Measurements from ENCODE around the gene COL1A2.

Gene COL1A2

DNA sequence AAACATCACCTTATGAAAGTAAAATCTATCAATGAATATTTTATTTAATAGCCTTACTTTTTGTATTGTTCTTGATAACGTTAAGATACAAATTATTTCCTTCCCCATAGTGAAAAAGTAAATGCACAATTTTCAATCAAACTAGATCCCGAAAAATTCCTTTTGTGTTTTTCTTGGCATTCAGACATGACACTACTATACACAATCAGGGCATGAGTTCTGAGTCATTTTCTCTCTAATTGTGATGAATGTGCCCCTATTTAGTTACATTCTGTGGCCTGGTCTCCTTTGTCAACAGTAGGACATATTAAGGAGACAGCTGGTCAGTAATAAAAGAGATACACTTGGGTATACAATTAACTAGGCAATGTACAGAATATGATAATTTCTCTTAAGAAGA is 19.8 kb downstream of the COL1A2 start:
- Histone ChIP-seq H3K4me3 (ENCODE audit: low read depth, low read length) (no peak overlapping the region), H3K36me3 (no peaks in the 10 kb centered on the region), H3K27me3 (no peaks in the 10 kb centered on the region), H3K4me1 (no peaks in the 10 kb centered on the region), H3K9me3 (no peaks in the 10 kb centered on the region)
- TF ChIP-seq, protein P1, sequence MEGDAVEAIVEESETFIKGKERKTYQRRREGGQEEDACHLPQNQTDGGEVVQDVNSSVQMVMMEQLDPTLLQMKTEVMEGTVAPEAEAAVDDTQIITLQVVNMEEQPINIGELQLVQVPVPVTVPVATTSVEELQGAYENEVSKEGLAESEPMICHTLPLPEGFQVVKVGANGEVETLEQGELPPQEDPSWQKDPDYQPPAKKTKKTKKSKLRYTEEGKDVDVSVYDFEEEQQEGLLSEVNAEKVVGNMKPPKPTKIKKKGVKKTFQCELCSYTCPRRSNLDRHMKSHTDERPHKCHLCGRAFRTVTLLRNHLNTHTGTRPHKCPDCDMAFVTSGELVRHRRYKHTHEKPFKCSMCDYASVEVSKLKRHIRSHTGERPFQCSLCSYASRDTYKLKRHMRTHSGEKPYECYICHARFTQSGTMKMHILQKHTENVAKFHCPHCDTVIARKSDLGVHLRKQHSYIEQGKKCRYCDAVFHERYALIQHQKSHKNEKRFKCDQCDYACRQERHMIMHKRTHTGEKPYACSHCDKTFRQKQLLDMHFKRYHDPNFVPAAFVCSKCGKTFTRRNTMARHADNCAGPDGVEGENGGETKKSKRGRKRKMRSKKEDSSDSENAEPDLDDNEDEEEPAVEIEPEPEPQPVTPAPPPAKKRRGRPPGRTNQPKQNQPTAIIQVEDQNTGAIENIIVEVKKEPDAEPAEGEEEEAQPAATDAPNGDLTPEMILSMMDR (IDR thresholded peaks at IDR 0.05; ENCODE audit: low read depth, low read length), result no peak
- no peak for DNase-seq

DNA sequence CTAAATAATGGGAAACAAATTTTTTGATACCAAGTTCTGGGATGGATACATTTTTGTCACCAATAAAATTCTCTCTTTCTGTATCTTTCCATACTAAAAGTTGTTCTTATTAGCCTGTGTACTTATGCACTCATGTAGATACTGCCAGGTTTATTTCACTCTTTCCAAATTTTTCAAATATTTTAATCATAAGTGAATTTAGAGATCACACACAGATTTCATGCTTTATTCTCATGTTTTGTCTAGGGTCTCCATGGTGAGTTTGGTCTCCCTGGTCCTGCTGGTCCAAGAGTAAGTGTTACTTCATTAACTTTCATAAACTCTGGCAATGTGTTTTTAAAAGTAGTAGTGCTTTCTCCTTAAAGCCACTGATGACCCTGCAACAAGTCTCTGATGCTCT is 20.3 kb downstream of the COL1A2 start:
- H3K36me3 ChIP-seq, result no peaks in the 10 kb centered on the region
- no peak overlapping the region for H3K4me3 ChIP-seq (ENCODE audit: low read depth, low read length)
- TF ChIP-seq, protein P1 (IDR thresholded peaks at IDR 0.05; ENCODE audit: low read depth, low read length), result no peak
- no peaks in the 10 kb centered on the region for H3K4me1 ChIP-seq
- H3K9me3 ChIP-seq, result no peaks in the 10 kb centered on the region
- no peaks in the 10 kb centered on the region for H3K27me3 ChIP-seq
- no peak for DNase-seq

DNA sequence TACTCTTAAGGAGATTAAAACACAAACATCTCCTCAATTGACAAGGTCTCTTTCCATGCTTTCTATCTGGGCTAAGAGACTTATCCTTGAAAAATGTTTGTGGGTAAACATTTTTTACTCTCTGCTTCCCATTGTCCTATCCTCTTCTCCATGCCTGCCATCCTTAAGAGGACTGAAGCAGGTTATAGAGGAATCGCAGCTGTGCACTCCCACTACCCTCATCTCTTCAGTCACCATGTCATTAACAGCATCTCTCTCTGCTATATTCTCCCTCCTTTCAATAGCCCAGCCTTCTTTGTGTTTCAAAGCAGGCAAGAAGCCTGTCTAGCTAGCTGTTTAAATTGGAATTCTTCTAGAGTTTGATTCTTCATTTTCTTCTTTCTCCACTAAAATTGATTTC is 22.6 kb downstream of the COL1A2 start:
- H3K4me3 ChIP-seq (ENCODE audit: low read depth, low read length), result no peak overlapping the region
- no peaks in the 10 kb centered on the region for H3K36me3 ChIP-seq
- no peaks in the 10 kb centered on the region for H3K9me3 ChIP-seq
- peaks cover 6% of the 10 kb centered on the region; the same call in 1 of the 2 replicates for H3K4me1 ChIP-seq
- DNase-seq, result no peak
- TF ChIP-seq, protein P1 (IDR thresholded peaks at IDR 0.05; ENCODE audit: low read depth, low read length), result no peak
- H3K27me3 ChIP-seq, result no peaks in the 10 kb centered on the region; the same call in 1 of the 2 replicates

DNA sequence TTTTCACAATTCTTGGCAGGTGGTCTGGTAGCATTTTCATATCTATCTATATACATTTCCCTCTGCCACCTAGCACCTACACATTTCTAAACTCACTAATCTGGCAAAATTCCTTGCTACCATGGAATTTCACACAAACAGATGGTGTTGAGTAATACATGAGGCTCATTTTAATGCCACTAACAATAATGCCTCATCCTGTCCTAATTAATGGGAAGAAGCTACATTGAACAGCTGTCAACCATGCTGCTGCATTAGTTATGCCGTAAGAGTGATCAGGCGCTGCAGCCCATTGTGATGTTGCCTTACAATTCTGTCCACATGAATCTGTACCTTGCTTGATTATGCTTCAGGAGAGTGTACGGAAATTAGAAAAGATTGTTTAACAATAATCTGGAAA is 23.2 kb downstream of the COL1A2 start:
- Histone ChIP-seq H3K4me3 (ENCODE audit: low read depth, low read length) (no peak overlapping the region), H3K36me3 (no peaks in the 10 kb centered on the region), H3K9me3 (no peaks in the 10 kb centered on the region), H3K4me1 (peaks cover 6% of the 10 kb centered on the region; the same call in 1 of the 2 replicates), H3K27me3 (no peaks in the 10 kb centered on the region; the same call in 1 of the 2 replicates)
- no peak for DNase-seq
- TF ChIP-seq, protein P1 (IDR thresholded peaks at IDR 0.05; ENCODE audit: low read depth, low read length), result no peak

DNA sequence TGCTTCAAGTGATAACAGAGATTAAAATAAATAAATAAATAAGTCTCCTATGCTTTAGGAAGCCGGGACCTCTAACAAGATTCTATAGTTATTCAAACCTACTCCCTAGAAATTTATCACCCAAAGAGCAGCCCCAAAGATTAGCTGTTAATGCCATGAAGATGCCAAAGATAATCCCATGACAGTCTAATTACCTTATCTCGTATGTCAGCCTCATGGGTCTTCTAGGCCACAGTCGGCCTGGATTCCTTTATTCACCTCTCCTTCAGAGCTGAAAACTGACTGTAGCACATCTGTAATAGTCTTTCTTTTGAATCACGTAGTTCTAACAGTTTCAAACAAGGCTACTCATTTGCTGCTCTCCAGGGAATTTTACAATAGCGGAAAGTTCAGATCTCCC is 24.2 kb downstream of the COL1A2 start:
- DNase-seq, result no peak
- TF ChIP-seq, protein P1 (IDR thresholded peaks at IDR 0.05; ENCODE audit: low read depth, low read length), result no peak
- H3K36me3 ChIP-seq, result no peaks in the 10 kb centered on the region
- no peaks in the 10 kb centered on the region; the same call in 1 of the 2 replicates for H3K27me3 ChIP-seq
- peaks cover 6% of the 10 kb centered on the region; the same call in 1 of the 2 replicates for H3K4me1 ChIP-seq
- no peak overlapping the region for H3K4me3 ChIP-seq (ENCODE audit: low read depth, low read length)
- H3K9me3 ChIP-seq, result no peaks in the 10 kb centered on the region

DNA sequence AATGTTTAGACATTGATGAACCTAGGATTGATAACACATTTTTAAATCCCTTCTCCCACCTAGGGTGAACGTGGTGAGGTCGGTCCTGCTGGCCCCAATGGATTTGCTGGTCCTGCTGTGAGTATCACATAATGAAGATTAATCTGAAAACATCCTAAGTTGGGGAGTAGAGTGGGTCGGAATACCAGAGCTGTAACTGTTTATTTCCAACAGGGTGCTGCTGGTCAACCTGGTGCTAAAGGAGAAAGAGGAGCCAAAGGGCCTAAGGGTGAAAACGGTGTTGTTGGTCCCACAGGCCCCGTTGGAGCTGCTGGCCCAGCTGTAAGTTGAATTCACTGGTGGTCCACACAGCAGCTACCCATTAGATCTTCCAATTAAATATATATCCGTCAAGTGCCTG is 25.6 kb downstream of the COL1A2 start:
- Histone ChIP-seq H3K9me3 (no peaks in the 10 kb centered on the region), H3K4me3 (ENCODE audit: low read depth, low read length) (no peak overlapping the region), H3K36me3 (no peaks in the 10 kb centered on the region), H3K4me1 (peaks cover 6% of the 10 kb centered on the region; the same call in 1 of the 2 replicates), H3K27me3 (no peaks in the 10 kb centered on the region; the same call in 1 of the 2 replicates)
- TF ChIP-seq, protein P1 (IDR thresholded peaks at IDR 0.05; ENCODE audit: low read depth, low read length), result no peak
- no peak for DNase-seq

All from BE2C (cell line).